Activated T-helper 17 cell treated with anti-CD3 and anti-CD28 coated beads, Interleukin-2, amount 50 U/mL, for 72 hours (primary cell): Measurements from ENCODE around the gene P2RX3. TPM values are rescaled to one million over a fixed set of nuclear protein-coding genes. Genes with fewer than 3 reads are reported as not detected.
A peak's percentile ranks its signal among the peaks of the same experiment; 100 is the strongest.
"Not testable (repeated sequence)": the region's sequence is repeated elsewhere in the genome, so short reads cannot be mapped to it uniquely, and the experiment has no call there.

Experiments used
- ATAC-seq: fragments of 150-1000 bp; cut with Tn5 transposase; replicated peaks from 2 replicates; pipeline ENCODE4 v1.10.0; 2021; ENCODE audit warnings: mild to moderate bottlenecking, moderate library complexity
- H3K27ac Mint-ChIP-seq: one replicate; pipeline ENCODE4 v1.8.0; 2022; ENCODE audit warnings: mixed read lengths
- H3K27me3 Mint-ChIP-seq: one replicate; pipeline ENCODE4 v1.8.0; 2022; ENCODE audit warnings: mixed read lengths
- H3K36me3 Mint-ChIP-seq: one replicate; pipeline ENCODE4 v1.8.0; 2022; ENCODE audit warnings: low read depth, mild to moderate bottlenecking, mixed read lengths
- H3K4me1 Mint-ChIP-seq: one replicate; pipeline ENCODE4 v1.8.0; 2022; ENCODE audit warnings: mixed read lengths
- H3K4me3 Mint-ChIP-seq: one replicate; pipeline ENCODE4 v1.8.0; 2022; ENCODE audit warnings: mild to moderate bottlenecking, mixed read lengths
- H3K9me3 Mint-ChIP-seq: one replicate; pipeline ENCODE4 v1.8.0; 2022; ENCODE audit warnings: mixed read lengths
- total RNA-seq, 2 donors: library from RNA; stranded (reverse); gene quantifications; one replicate each; pipeline ENCODE4 v1.2.3, GENCODE V29; 2022

The P2RX3 gene
- total RNA-seq, 2 donors from 2014 or later = not detected

DNA sequence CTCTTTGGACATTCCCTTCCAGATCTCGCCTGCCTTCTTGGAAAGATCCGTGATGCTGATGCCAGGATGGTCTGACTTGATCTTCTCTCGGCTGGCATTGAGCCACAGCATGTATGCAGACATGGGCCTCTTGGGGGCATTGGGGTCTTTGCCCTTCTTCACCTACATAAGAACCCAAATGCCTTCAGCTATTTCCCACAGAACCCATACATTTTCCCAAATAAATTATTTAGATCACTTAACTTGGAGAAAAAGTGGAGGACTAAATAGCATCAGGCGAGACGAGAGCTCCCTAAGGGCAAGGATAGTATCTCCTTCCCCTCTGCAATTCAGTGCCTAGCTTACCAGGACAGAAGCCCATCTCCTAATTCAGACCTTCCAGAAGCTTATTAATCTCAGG is 10.4 kb upstream of the P2RX3 start:
- H3K4me3 Mint-ChIP-seq = no peak overlapping the region
- no peak overlapping the region for H3K27ac Mint-ChIP-seq
- no peaks in the 10 kb centered on the region for H3K27me3 Mint-ChIP-seq
- no peak for ATAC-seq
- peaks cover 78% of the 10 kb centered on the region for H3K36me3 Mint-ChIP-seq
- H3K4me1 Mint-ChIP-seq = peaks cover 55% of the 10 kb centered on the region
- no peaks in the 10 kb centered on the region for H3K9me3 Mint-ChIP-seq

DNA sequence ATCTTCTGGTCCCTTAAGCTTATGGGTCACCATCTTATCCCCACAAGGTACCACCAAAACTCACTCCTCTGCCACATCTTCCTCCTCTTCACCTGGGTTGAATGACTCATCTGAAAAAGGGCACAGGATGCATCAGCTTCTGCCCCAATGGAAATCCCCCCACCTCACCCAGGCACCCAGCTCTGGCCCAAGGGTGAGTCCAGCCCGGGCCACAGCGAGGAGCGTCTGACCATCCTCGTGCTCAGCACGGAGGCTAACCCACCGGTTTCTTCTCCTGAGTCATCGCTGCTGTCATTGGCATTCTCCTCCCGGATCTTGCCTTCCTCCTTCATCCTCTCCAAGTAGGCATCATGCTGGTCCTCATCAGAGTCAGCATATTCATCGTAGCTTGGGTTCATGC is 8.1 kb upstream of the P2RX3 start:
- Mint-ChIP-seq H3K4me1 (peaks cover 56% of the 10 kb centered on the region), H3K4me3 (peak overlapping the region; percentile 43), H3K27ac (peak overlapping the region; percentile 29), H3K27me3 (no peaks in the 10 kb centered on the region), H3K36me3 (peaks cover 100% of the 10 kb centered on the region), H3K9me3 (no peaks in the 10 kb centered on the region)
- peak; percentile 79 for ATAC-seq

GRCh38 chr11:57331720-57332119 is 6.4 kb upstream of the P2RX3 start:
- Mint-ChIP-seq H3K36me3 (peaks cover 92% of the 10 kb centered on the region), H3K4me1 (peaks cover 45% of the 10 kb centered on the region), H3K27ac (no peak overlapping the region), H3K9me3 (no peaks in the 10 kb centered on the region), H3K27me3 (no peaks in the 10 kb centered on the region), H3K4me3 (no peak overlapping the region)
- no peak for ATAC-seq

GRCh38 chr11:57332694-57333440 is 5.3 kb upstream of the P2RX3 start:
- H3K27ac Mint-ChIP-seq = no peak overlapping the region
- peaks cover 39% of the 10 kb centered on the region for H3K4me1 Mint-ChIP-seq
- H3K27me3 Mint-ChIP-seq = no peaks in the 10 kb centered on the region
- no peak for ATAC-seq
- H3K36me3 Mint-ChIP-seq = peaks cover 80% of the 10 kb centered on the region
- peak overlapping the region; percentile 21 for H3K4me3 Mint-ChIP-seq
- no peaks in the 10 kb centered on the region for H3K9me3 Mint-ChIP-seq

GRCh38 chr11:57335023-57335342 is 3.2 kb upstream of the P2RX3 start:
- no peak for ATAC-seq
- Mint-ChIP-seq H3K36me3 (peaks cover 59% of the 10 kb centered on the region), H3K4me1 (peaks cover 28% of the 10 kb centered on the region), H3K9me3 (no peaks in the 10 kb centered on the region), H3K27ac (peak overlapping the region; percentile 90), H3K4me3 (peak overlapping the region; percentile 97), H3K27me3 (no peaks in the 10 kb centered on the region)

DNA sequence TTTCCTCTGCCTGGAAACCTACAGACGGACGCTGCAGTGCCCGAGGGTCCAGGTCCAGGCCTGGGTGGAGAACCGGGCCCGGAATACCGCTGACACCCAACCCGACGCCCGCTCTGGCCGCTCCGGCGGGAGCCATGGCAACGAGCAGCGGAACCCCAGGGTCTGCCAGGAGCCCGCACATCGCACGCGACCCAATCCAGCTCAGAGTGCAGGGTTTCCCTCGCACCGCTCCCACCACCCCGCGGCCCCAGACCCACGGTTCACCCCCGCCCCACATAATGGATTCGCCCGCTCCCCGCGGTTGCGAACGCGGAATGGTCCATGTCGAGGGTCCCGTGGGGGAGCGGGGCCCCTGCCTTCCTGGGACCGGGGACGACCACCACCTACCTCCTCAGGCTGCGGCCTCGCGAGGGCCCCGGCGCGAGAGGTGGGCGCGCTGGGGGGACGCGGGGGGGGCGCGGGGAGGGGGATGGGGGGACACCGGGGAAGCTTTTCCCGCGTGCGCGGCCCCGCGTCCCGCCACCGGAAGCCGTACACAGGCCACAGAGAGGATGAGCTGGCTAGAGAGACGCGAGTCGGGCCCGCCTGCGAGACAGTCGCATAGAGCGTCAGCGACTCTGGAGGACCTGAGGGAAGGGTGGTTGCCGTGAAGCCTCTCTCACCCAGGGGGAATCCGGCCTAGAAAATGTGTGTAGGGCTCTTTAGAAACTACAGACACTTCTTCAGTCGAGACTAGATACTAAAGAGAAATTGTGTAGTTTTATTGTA is 2.6 kb upstream of the P2RX3 start, which contains the start of gene SSRP1:
SSRP1 (minus strand) TSS at position 550 of the 768 bp plus-strand sequence. CDS start 771 bp downstream, outside the sequence.
- H3K4me3 Mint-ChIP-seq = peak within 1 kb of the TSS; percentile 97
- H3K36me3 Mint-ChIP-seq = peaks cover 54% of the 10 kb centered on the region
- no peaks in the 10 kb centered on the region for H3K27me3 Mint-ChIP-seq
- H3K27ac Mint-ChIP-seq = peak within 1 kb of the TSS; percentile 99
- no peaks in the 10 kb centered on the region for H3K9me3 Mint-ChIP-seq
- peaks cover 22% of the 10 kb centered on the region for H3K4me1 Mint-ChIP-seq
- peak; percentile 98 for ATAC-seq

GRCh38 chr11:57336111-57336666 is 2.0 kb upstream of the P2RX3 start:
- Mint-ChIP-seq H3K4me1 (peaks cover 18% of the 10 kb centered on the region), H3K27ac (peak overlapping the region; percentile 99)

GRCh38 chr11:57336856-57337255 is 1.3 kb upstream of the P2RX3 start:
- H3K4me3 Mint-ChIP-seq = peak overlapping the region; percentile 97
- ATAC-seq, H3K9me3 Mint-ChIP-seq, H3K27me3 Mint-ChIP-seq: not testable (repeated sequence)
- peaks cover 40% of the 10 kb centered on the region for H3K36me3 Mint-ChIP-seq
- peaks cover 18% of the 10 kb centered on the region for H3K4me1 Mint-ChIP-seq
- H3K27ac Mint-ChIP-seq = peak overlapping the region; percentile 99

More at GRCh38 chr11:57336111-57336666, 2.0 kb upstream of the P2RX3 start:
- Mint-ChIP-seq H3K4me3 (peak overlapping the region; percentile 97), H3K9me3 (no peaks in the 10 kb centered on the region), H3K27me3 (no peaks in the 10 kb centered on the region), H3K36me3 (peaks cover 47% of the 10 kb centered on the region)
- peak; percentile 24 for ATAC-seq

DNA sequence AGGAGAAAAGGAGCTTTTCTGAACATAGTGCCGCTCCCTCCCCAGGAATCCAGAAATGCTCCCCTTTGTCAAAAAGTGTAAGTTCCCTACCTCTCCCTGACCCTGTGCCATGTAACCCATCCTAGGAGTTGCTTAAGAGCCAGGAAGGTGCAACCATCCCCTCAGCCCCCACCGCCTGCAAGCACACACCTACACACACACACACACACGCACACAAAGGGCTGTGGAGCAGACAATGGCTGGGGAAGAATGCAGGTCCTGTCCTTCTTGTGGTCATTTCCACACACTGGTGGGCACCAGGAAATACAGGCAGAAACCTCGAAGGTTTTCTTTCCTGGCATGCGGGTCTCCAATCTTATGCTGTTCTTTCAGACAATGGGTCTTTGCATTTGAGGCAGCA is 1.2 kb downstream of the P2RX3 start:
- no peak for ATAC-seq
- Mint-ChIP-seq H3K27me3 (no peaks in the 10 kb centered on the region), H3K4me1 (peaks cover 12% of the 10 kb centered on the region), H3K36me3 (peaks cover 16% of the 10 kb centered on the region), H3K9me3 (no peaks in the 10 kb centered on the region), H3K27ac (no peak overlapping the region), H3K4me3 (no peak overlapping the region)

DNA sequence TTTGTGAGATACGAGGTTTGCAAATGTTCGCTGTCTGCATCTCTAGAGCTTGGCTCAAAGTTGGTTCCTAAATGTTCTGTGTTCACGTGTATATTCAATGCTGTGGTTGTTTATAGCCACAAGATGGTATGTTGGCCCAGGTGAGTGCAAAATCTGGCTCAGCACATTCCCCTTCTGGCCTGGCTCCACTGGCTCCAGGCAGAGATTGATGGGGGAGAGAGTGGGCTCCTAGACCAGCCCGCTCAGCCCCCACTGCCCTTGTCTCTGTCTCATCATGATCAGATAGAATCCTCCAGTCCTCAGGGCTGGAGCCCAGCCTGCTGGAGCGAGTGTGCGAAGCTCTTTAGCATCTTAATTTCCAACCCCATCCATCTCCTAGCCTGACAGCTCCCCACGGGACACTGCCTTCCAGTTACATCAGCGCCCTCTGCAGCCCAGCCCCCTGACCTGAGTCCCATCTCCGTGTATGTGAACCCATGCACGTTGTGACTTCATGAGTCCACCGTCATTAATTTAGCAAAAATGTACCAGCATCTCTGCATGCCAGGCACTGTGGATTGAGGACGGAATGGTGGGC is 2.0 kb downstream of the P2RX3 start:
- Mint-ChIP-seq H3K36me3 (peaks cover 8% of the 10 kb centered on the region), H3K27me3 (no peaks in the 10 kb centered on the region), H3K27ac (peak overlapping the region; percentile 27), H3K4me3 (no peak overlapping the region), H3K4me1 (peaks cover 4% of the 10 kb centered on the region), H3K9me3 (no peaks in the 10 kb centered on the region)
- ATAC-seq = no peak

- Mint-ChIP-seq H3K4me1 (peaks cover 8% of the 10 kb centered on the region), H3K4me3 (no peak overlapping the region), H3K36me3 (no peaks in the 10 kb centered on the region), H3K27ac (no peak overlapping the region), H3K9me3 (no peaks in the 10 kb centered on the region), H3K27me3 (no peaks in the 10 kb centered on the region)
- no peak for ATAC-seq
Observed at GRCh38 chr11:57341250-57341808, 3.2 kb downstream of the P2RX3 start.

DNA sequence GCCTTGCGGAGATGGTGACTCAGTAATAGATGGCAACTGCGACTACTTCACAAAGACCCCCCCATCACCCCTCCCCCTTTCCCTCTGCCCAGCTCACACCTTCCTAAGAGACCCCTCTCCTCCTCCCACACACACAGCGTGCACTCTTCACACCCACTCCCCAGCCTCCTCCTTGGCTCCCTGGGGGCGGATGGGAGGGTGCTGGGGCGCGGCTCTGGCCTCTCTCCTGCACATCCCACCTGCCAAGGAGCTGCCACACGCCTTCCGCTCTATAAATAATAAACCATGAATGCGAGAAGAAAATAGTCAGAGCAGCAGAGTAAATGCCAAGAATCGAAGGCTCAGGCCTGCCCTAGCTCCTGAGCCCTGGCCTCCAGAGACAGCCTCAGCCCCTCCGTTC is 4.5 kb downstream of the P2RX3 start:
- Mint-ChIP-seq H3K27me3 (no peaks in the 10 kb centered on the region), H3K4me3 (no peak overlapping the region), H3K36me3 (no peaks in the 10 kb centered on the region), H3K4me1 (peaks cover 8% of the 10 kb centered on the region), H3K27ac (no peak overlapping the region), H3K9me3 (no peaks in the 10 kb centered on the region)
- ATAC-seq = no peak

DNA sequence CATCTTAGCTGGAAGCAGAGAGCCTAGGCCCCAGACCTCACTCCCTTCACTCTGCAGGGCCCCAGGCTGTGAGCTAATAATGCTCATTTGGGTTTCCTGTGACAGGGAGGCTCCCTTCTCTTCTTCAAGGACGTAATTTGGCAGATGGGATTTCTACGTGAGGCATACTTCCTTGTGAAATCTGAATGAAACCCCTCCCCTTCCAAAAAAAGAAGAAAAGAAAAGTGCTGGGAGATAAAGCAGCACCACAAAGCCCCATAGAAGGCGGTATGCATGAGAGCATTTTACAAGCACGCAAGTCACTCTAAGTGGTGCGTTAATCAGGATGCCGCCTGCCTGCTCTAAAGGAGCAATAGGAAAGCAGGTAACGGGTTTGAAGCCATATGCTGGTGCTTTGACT is 5.7 kb downstream of the P2RX3 start:
- no peak overlapping the region for H3K27ac Mint-ChIP-seq
- no peak for ATAC-seq
- H3K9me3 Mint-ChIP-seq = no peaks in the 10 kb centered on the region
- H3K36me3 Mint-ChIP-seq = no peaks in the 10 kb centered on the region
- H3K27me3 Mint-ChIP-seq = no peaks in the 10 kb centered on the region
- no peak overlapping the region for H3K4me3 Mint-ChIP-seq
- peaks cover 8% of the 10 kb centered on the region for H3K4me1 Mint-ChIP-seq

DNA sequence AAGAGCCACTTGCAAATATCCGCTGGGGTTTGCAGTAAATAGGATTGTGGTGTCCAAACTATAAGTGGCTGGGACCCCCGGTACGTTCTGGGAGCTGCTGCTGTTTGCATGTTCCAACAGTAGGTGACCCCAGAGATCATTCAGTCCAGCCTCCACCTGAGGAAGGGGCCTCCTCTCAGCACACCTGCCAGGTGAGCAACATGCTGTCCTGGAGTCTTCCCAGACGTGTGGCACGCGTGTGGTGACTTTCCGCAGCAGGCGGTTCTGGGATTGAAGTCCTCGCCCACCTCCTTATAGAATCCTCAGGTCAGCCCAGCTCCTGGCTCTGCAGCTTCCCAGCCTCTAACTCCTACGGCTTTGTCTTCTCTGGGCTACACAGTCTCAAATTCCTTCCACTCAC is 6.7 kb downstream of the P2RX3 start:
- Mint-ChIP-seq H3K4me3 (no peak overlapping the region), H3K9me3 (no peaks in the 10 kb centered on the region), H3K4me1 (peaks cover 8% of the 10 kb centered on the region), H3K27ac (no peak overlapping the region), H3K27me3 (no peaks in the 10 kb centered on the region), H3K36me3 (no peaks in the 10 kb centered on the region)
- no peak for ATAC-seq
